HepG2 (cell line): ENCODE measurements around the gene EHD1.

Experiments
- EZH2 ChIP-seq: conservative IDR thresholded peaks from 2 replicates; pipeline ENCODE4 v1.6.1; 2012; ENCODE audit warnings: mild to moderate bottlenecking, low read depth, low read length, moderate library complexity
- LBX2 ChIP-seq: sonication (generic); formaldehyde crosslinking; IDR thresholded peaks from 2 replicates; pipeline ENCODE4 v1.5.0; 2020; ENCODE audit warnings: missing genetic modification reagents, mild to moderate bottlenecking, borderline replicate concordance
- MTF2 ChIP-seq: sonication (generic); formaldehyde crosslinking; IDR thresholded peaks from 2 replicates; pipeline ENCODE4 v1.5.0; 2020; ENCODE audit warnings: missing genetic modification reagents, borderline replicate concordance
- ZNF564 ChIP-seq: sonication (generic); formaldehyde crosslinking; IDR thresholded peaks from 2 replicates; pipeline ENCODE4 v1.8.1; 2023; ENCODE audit warnings: mild to moderate bottlenecking, missing genetic modification reagents

- TF ChIP-seq MTF2 (CRISPR knock-in tag), result no peak
- TF ChIP-seq ZNF564, result no peak
- TF ChIP-seq LBX2 (CRISPR knock-in tag), result no peak
- TF ChIP-seq EZH2, result no peak
These were observed 64.6 kb downstream of the EHD1 start for GRCh38 chr11:64813826-64814225.
